ENCODE data around the gene PTPRD. TPM values are rescaled to one million over a fixed set of nuclear protein-coding genes. Genes with fewer than 3 reads are reported as not detected.

PTPRD gene
- total RNA-seq, 2 experiments from 2014 or later, result 0.03 TPM; not detected in 1

GRCh38 chr9:8515748-8516147 is 2097.1 kb downstream of the PTPRD start:
- Histone ChIP-seq H3K4me1 (ENCODE audit: insufficient read depth, low read length, poor library complexity, severe bottlenecking) (no peaks in the 10 kb centered on the region), H3K9me2 (ENCODE audit: insufficient read depth, low read length) (no peaks in the 10 kb centered on the region), H3K79me2 (ENCODE audit: insufficient read depth, low read depth, low read length) (no peaks in the 10 kb centered on the region), H2AFZ (ENCODE audit: low read length) (no peak overlapping the region), H3K4me3 (ENCODE audit: low read depth, low read length, poor library complexity, severe bottlenecking) (no peak overlapping the region), H3K27ac (ENCODE audit: low read depth, low read length, poor library complexity, severe bottlenecking) (no peak overlapping the region), H3K36me3 (ENCODE audit: insufficient read depth, low read length) (no peaks in the 10 kb centered on the region), H3K9me3 (ENCODE audit: low read length) (no peaks in the 10 kb centered on the region), H3K4me2 (ENCODE audit: low read length) (no peak overlapping the region), H4K20me1 (ENCODE audit: insufficient read depth, low read length) (no peaks in the 10 kb centered on the region)
- POLR2A ChIA-PET, result no interaction called here
- CTCF ChIA-PET (ENCODE audit: unreplicated experiment), result no interaction called here
- BruUV-seq (replicated peaks), result no TSS peak
- intact Hi-C loops (cut with micrococcal nuclease; ENCODE audit: unreplicated experiment), result no loop called here
- TF ChIP-seq EZH2phosphoT487 (IDR thresholded peaks at IDR 0.05; ENCODE audit: borderline replicate concordance, low read depth, low read length) (no peak), CTCF (conservative IDR thresholded peaks at IDR 0.05; ENCODE audit: low read length) (no peak)
- no peak for DNase-seq (ENCODE audit: low spot score)

DNA sequence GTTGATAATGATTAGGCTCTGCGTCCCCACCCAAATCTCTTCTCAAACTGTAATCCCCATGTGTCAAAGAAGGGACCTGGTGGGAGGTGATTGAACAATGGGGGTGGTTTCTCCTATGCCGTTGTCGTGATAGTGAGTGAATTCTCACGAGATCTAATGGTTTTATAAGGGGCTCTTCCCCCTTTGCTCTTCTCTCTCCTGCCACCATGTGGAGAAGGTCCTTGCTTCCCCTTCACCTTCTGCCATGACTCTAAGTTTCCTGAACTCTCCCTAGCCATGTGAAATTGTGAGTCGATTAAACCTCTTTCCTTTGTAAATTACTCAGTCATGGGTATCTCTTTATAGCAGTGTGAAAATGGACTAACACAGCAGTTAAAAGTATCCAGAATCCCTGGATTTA is 2098.0 kb downstream of the PTPRD start:
- no peak for TF ChIP-seq EZH2phosphoT487 (IDR thresholded peaks at IDR 0.05; ENCODE audit: borderline replicate concordance, low read depth, low read length)
- TF ChIP-seq CTCF (conservative IDR thresholded peaks at IDR 0.05; ENCODE audit: low read length), result no peak
- Histone ChIP-seq H3K4me3 (ENCODE audit: low read depth, low read length, poor library complexity, severe bottlenecking) (no peak overlapping the region), H3K4me1 (ENCODE audit: insufficient read depth, low read length, poor library complexity, severe bottlenecking) (no peaks in the 10 kb centered on the region), H3K79me2 (ENCODE audit: insufficient read depth, low read depth, low read length) (no peaks in the 10 kb centered on the region), H3K4me2 (ENCODE audit: low read length) (no peak overlapping the region), H4K20me1 (ENCODE audit: insufficient read depth, low read length) (no peaks in the 10 kb centered on the region), H3K9me2 (ENCODE audit: insufficient read depth, low read length) (no peaks in the 10 kb centered on the region), H3K9me3 (ENCODE audit: low read length) (no peaks in the 10 kb centered on the region), H3K27ac (ENCODE audit: low read depth, low read length, poor library complexity, severe bottlenecking) (no peak overlapping the region), H2AFZ (ENCODE audit: low read length) (no peak overlapping the region), H3K36me3 (ENCODE audit: insufficient read depth, low read length) (no peaks in the 10 kb centered on the region)
- ChIA-PET CTCF (ENCODE audit: unreplicated experiment) (no interaction called here), POLR2A (no interaction called here)
- intact Hi-C loops (cut with micrococcal nuclease; ENCODE audit: unreplicated experiment), result no loop called here
- BruUV-seq (replicated peaks), result no TSS peak
- DNase-seq (ENCODE audit: low spot score), result no peak

DNA sequence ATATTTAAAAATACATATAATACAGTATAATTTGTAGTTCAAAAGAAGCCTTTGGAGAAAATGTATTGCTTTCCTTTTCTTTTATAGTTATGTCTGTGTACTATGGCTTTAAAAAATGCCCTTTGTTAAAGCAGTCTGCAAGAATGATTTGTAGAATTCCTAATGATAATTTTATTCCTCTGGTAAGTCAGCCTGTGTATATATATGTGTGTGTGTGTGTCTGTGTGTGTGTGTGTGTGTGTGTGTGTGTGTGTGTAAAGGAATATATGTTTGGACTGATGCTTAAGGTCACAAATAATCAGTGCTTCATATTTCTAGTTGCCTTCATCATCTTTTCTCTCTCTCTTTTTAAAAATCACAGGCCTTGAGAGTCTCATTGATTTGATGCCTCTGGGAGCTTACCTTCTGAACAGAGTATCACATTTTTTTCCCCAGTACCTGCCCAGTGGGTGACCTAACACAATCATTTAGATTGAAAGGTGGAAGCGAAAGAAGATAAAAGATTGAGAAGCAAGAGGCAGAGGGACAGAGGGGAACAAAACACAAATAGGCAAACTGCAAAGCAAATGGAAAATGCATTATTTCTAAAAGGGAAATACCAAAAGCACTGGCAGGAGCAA is 2104.0 kb downstream of the PTPRD start:
- Histone ChIP-seq H4K20me1 (ENCODE audit: insufficient read depth, low read length) (no peaks in the 10 kb centered on the region), H3K79me2 (ENCODE audit: insufficient read depth, low read depth, low read length) (no peaks in the 10 kb centered on the region), H3K4me1 (ENCODE audit: insufficient read depth, low read length, poor library complexity, severe bottlenecking) (no peaks in the 10 kb centered on the region), H3K36me3 (ENCODE audit: insufficient read depth, low read length) (no peaks in the 10 kb centered on the region), H3K4me2 (ENCODE audit: low read length) (no peak overlapping the region), H2AFZ (ENCODE audit: low read length) (no peak overlapping the region), H3K27ac (ENCODE audit: low read depth, low read length, poor library complexity, severe bottlenecking) (no peak overlapping the region), H3K9me3 (ENCODE audit: low read length) (no peaks in the 10 kb centered on the region), H3K9me2 (ENCODE audit: insufficient read depth, low read length) (no peaks in the 10 kb centered on the region), H3K4me3 (ENCODE audit: low read depth, low read length, poor library complexity, severe bottlenecking) (no peak overlapping the region)
- ChIA-PET CTCF (ENCODE audit: unreplicated experiment) (no interaction called here), POLR2A (no interaction called here)
- intact Hi-C loops (cut with micrococcal nuclease; ENCODE audit: unreplicated experiment), result no loop called here
- TF ChIP-seq CTCF (conservative IDR thresholded peaks at IDR 0.05; ENCODE audit: low read length) (no peak), EZH2phosphoT487 (IDR thresholded peaks at IDR 0.05; ENCODE audit: borderline replicate concordance, low read depth, low read length) (no peak)
- no peak for DNase-seq (ENCODE audit: low spot score)
- BruUV-seq (replicated peaks), result no TSS peak

Measured in OCI-LY7 (cell line).